Smooth muscle cell (in vitro differentiated cells): Measurements from ENCODE around the gene CTDSP2. TPM values are rescaled to one million over a fixed set of nuclear protein-coding genes. Genes with fewer than 3 reads are reported as not detected.
A peak's percentile ranks its signal among the peaks of the same experiment; 100 is the strongest.

Experiments used
- DNase-seq: peaks from one replicate; lab custom pipeline; 2025; ENCODE audit not compliant: unreplicated experiment; lab: John Stamatoyannopoulos, UW
- H2AFZ ChIP-seq: fragments of 200-600 bp; sonication (generic); 2 replicates; pipeline ENCODE4 v1.6.0; 2016; ENCODE audit warnings: antibody characterized with exemption, low read depth, mild to moderate bottlenecking
- H3F3A ChIP-seq: fragments of 200-600 bp; sonication (generic); 2 replicates; pipeline ENCODE4 v1.6.0; 2017; ENCODE audit warnings: antibody characterized with exemption, low read depth
- H3K27ac ChIP-seq: fragments of 200-600 bp; sonication (generic); 2 replicates; pipeline ENCODE4 v1.5.1; 2016; ENCODE audit warnings: low read depth, mild to moderate bottlenecking
- H3K27me3 ChIP-seq: fragments of 200-600 bp; sonication (generic); 2 replicates; pipeline ENCODE4 v1.6.1; 2016; ENCODE audit warnings: low read depth, mild to moderate bottlenecking
- H3K36me3 ChIP-seq: fragments of 200-600 bp; sonication (generic); 2 replicates; pipeline ENCODE4 v1.5.1; 2016; ENCODE audit warnings: low read depth
- H3K4me1 ChIP-seq: fragments of 200-600 bp; sonication (generic); 2 replicates; pipeline ENCODE4 v1.5.1; 2016; ENCODE audit warnings: low read depth
- H3K4me2 ChIP-seq: fragments of 200-600 bp; sonication (generic); 2 replicates; pipeline ENCODE4 v1.6.0; 2016; ENCODE audit warnings: mild to moderate bottlenecking
- H3K4me3 ChIP-seq: fragments of 200-600 bp; sonication (generic); 2 replicates; pipeline ENCODE4 v1.5.1; 2016; ENCODE audit warnings: mild to moderate bottlenecking
- H3K79me2 ChIP-seq: fragments of 200-600 bp; sonication (generic); 2 replicates; pipeline ENCODE4 v1.6.0; 2016; ENCODE audit warnings: low read depth, mild to moderate bottlenecking
- H3K9ac ChIP-seq: fragments of 200-600 bp; sonication (generic); 2 replicates; pipeline ENCODE4 v1.6.0; 2016; ENCODE audit warnings: low read depth
- H3K9me3 ChIP-seq: fragments of 200-600 bp; sonication (generic); replicated peaks from 2 replicates; pipeline ENCODE4 v1.5.1; 2016; ENCODE audit warnings: low read depth
- H4K20me1 ChIP-seq: fragments of 200-600 bp; sonication (generic); 2 replicates; pipeline ENCODE4 v1.6.0; 2016; ENCODE audit warnings: low read depth
- CTCF ChIP-seq: fragments of 200-600 bp; sonication (generic); IDR thresholded peaks from 2 replicates; pipeline ENCODE4 v1.5.1; 2017; ENCODE audit warnings: borderline replicate concordance, mild to moderate bottlenecking, antibody characterized with exemption; ENCODE audit not compliant: insufficient read depth, poor library complexity, severe bottlenecking
- WGBS: methylation state at CpG from one replicate; pipeline ENCODE4 v1.1.7; 2016; ENCODE audit warnings: low lambda C conversion rate; 5-methylcytosine and 5-hydroxymethylcytosine counted together
- polyA plus RNA-seq: library from polyadenylated mRNA; unstranded; fragments of >200 nt; fragmentation: Nextera tagmentation; extraction: Ambion mirVana; gene quantifications from 2 replicates; pipeline ENCODE4 v1.2.1, GENCODE V29; 2016
- total RNA-seq: library from RNA; depleted of rRNA; stranded (reverse); fragments of >200 nt; gene quantifications from 2 replicates; pipeline ENCODE4 v1.2.3, GENCODE V29; 2014

Gene CTDSP2
- total RNA-seq (77.4 and 86.7 TPM in 2 replicates), polyA plus RNA-seq (61.7 and 62.0 TPM in 2 replicates)

- no peaks in the 10 kb centered on the region for H3K36me3 ChIP-seq
- peak within 1 kb of the TSS; percentile 93 for H2AFZ ChIP-seq
- H3K79me2 ChIP-seq = peaks cover 46% of the 10 kb centered on the region
- peak; percentile 97 for DNase-seq
- H3K4me2 ChIP-seq = peak within 1 kb of the TSS; percentile 98
- H3K9me3 ChIP-seq = no peaks in the 10 kb centered on the region
- peaks cover 32% of the 10 kb centered on the region for H3K4me1 ChIP-seq
- H3K27me3 ChIP-seq = no peaks in the 10 kb centered on the region
- peaks cover 4% of the 10 kb centered on the region for H3F3A ChIP-seq
- peak within 1 kb of the TSS; percentile 98 for H3K9ac ChIP-seq
- peak within 1 kb of the TSS; percentile 99 for H3K4me3 ChIP-seq
- WGBS = under 1% methylated on average over 42 of the region's 58 CpGs
- no peak for TF ChIP-seq CTCF
- H3K27ac ChIP-seq = peak within 1 kb of the TSS; percentile 100
- H4K20me1 ChIP-seq = peaks cover 38% of the 10 kb centered on the region
Measured at GRCh38 chr12:57846577-57847319, at the start of gene CTDSP2. Gene CTDSP2, minus strand, starts transcription at chr12:57846729. Its CDS starts 294 bp downstream, at chr12:57846435.

- Histone ChIP-seq H4K20me1 (no peaks in the 10 kb centered on the region), H3K79me2 (no peaks in the 10 kb centered on the region), H3K9me3 (no peaks in the 10 kb centered on the region), H2AFZ (peak overlapping the region; percentile 90), H3K4me1 (peaks cover 41% of the 10 kb centered on the region), H3K4me2 (peak overlapping the region; percentile 89), H3K4me3 (peak overlapping the region; percentile 57), H3K27ac (peak overlapping the region; percentile 95), H3F3A (peaks cover 13% of the 10 kb centered on the region), H3K27me3 (no peaks in the 10 kb centered on the region), H3K9ac (peak overlapping the region; percentile 81), H3K36me3 (no peaks in the 10 kb centered on the region)
- TF ChIP-seq CTCF = no peak
- no peak for DNase-seq
- 33% methylated on average over 6 of the region's 6 CpGs for WGBS
Measured at GRCh38 chr12:57896115-57896433, 49.5 kb upstream of the CTDSP2 start.

GRCh38 chr12:57895389-57896114 lies 49.0 kb upstream of the CTDSP2 start:
- Histone ChIP-seq H3F3A (peaks cover 13% of the 10 kb centered on the region), H2AFZ (peak overlapping the region; percentile 90), H4K20me1 (no peaks in the 10 kb centered on the region), H3K27ac (peak overlapping the region; percentile 95), H3K4me2 (peak overlapping the region; percentile 89), H3K4me1 (peaks cover 41% of the 10 kb centered on the region), H3K9me3 (no peaks in the 10 kb centered on the region), H3K79me2 (no peaks in the 10 kb centered on the region), H3K9ac (peak overlapping the region; percentile 81), H3K4me3 (peak overlapping the region; percentile 57), H3K36me3 (no peaks in the 10 kb centered on the region), H3K27me3 (no peaks in the 10 kb centered on the region)
- WGBS = 68% methylated on average over 5 of the region's 5 CpGs
- no peak for DNase-seq
- no peak for TF ChIP-seq CTCF
